Liver (tissue), 3 donors: ENCODE measurements around the gene KIF9.

Experiments used
- EGR1 ChIP-seq, 2 donors: IDR thresholded peaks; 2 replicates each; pipeline ENCODE4 v1.6.1; 2016 to 2018; ENCODE audit warnings: antibody characterized with exemption in 2 of 2, low read depth in 2 of 2
- GABPA ChIP-seq, 2 donors: IDR thresholded peaks in 1 of 2; conservative IDR thresholded peaks in 1 of 2; 2 replicates each; pipeline ENCODE4 v1.6.1; 2016; ENCODE audit warnings: antibody characterized with exemption in 2 of 2, mild to moderate bottlenecking in 1 of 2, moderate library complexity in 1 of 2
- HNF4A ChIP-seq, 2 donors: conservative IDR thresholded peaks; 2 replicates each; pipeline ENCODE4 v1.6.1; 2016; ENCODE audit warnings: antibody characterized with exemption in 2 of 2, mild to moderate bottlenecking in 2 of 2
- MAX ChIP-seq: IDR thresholded peaks from 2 replicates; pipeline ENCODE4 v1.6.1; 2016; ENCODE audit warnings: antibody characterized with exemption
- RAD21 ChIP-seq, 2 donors: IDR thresholded peaks; 2 replicates each; pipeline ENCODE4 v1.6.1; 2016; ENCODE audit warnings: antibody characterized with exemption in 2 of 2, mild to moderate bottlenecking in 2 of 2
- SP1 ChIP-seq: IDR thresholded peaks from 2 replicates; pipeline ENCODE4 v1.6.1; 2018; ENCODE audit warnings: antibody characterized with exemption, mild to moderate bottlenecking
- ZBTB33 ChIP-seq: IDR thresholded peaks from 2 replicates; pipeline ENCODE4 v1.6.1; 2016; ENCODE audit warnings: antibody characterized with exemption
- TF ChIP-seq, protein P1 (sequence below): fragments of 150-350 bp; IDR thresholded peaks from 2 replicates; pipeline ENCODE4 v1.5.1; 2017; ENCODE audit warnings: improper control_type of control experiment, low read depth, low read length; ENCODE audit not compliant: missing input control
- TF ChIP-seq, protein P2 (sequence below): IDR thresholded peaks from 2 replicates; pipeline ENCODE4 v1.6.1; 2016; ENCODE audit warnings: antibody characterized with exemption, mild to moderate bottlenecking
- donor health status: healthy.
- donor health status: healthy.

- TF ChIP-seq, protein P1, sequence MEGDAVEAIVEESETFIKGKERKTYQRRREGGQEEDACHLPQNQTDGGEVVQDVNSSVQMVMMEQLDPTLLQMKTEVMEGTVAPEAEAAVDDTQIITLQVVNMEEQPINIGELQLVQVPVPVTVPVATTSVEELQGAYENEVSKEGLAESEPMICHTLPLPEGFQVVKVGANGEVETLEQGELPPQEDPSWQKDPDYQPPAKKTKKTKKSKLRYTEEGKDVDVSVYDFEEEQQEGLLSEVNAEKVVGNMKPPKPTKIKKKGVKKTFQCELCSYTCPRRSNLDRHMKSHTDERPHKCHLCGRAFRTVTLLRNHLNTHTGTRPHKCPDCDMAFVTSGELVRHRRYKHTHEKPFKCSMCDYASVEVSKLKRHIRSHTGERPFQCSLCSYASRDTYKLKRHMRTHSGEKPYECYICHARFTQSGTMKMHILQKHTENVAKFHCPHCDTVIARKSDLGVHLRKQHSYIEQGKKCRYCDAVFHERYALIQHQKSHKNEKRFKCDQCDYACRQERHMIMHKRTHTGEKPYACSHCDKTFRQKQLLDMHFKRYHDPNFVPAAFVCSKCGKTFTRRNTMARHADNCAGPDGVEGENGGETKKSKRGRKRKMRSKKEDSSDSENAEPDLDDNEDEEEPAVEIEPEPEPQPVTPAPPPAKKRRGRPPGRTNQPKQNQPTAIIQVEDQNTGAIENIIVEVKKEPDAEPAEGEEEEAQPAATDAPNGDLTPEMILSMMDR: no peak
- TF ChIP-seq MAX (no peak), HNF4A (conservative IDR thresholded peaks at IDR 0.05) (no peak), EGR1 (IDR thresholded peaks at IDR 0.05; ENCODE audit: low read depth in 2 of 2) (no peak), SP1 (no peak), ZBTB33 (no peak), GABPA (IDR thresholded peaks at IDR 0.05 in 1 of 2, conservative IDR thresholded peaks at IDR 0.05 in 1 of 2) (no peak), RAD21 (IDR thresholded peaks at IDR 0.05) (no peak)
- TF ChIP-seq, protein P2, sequence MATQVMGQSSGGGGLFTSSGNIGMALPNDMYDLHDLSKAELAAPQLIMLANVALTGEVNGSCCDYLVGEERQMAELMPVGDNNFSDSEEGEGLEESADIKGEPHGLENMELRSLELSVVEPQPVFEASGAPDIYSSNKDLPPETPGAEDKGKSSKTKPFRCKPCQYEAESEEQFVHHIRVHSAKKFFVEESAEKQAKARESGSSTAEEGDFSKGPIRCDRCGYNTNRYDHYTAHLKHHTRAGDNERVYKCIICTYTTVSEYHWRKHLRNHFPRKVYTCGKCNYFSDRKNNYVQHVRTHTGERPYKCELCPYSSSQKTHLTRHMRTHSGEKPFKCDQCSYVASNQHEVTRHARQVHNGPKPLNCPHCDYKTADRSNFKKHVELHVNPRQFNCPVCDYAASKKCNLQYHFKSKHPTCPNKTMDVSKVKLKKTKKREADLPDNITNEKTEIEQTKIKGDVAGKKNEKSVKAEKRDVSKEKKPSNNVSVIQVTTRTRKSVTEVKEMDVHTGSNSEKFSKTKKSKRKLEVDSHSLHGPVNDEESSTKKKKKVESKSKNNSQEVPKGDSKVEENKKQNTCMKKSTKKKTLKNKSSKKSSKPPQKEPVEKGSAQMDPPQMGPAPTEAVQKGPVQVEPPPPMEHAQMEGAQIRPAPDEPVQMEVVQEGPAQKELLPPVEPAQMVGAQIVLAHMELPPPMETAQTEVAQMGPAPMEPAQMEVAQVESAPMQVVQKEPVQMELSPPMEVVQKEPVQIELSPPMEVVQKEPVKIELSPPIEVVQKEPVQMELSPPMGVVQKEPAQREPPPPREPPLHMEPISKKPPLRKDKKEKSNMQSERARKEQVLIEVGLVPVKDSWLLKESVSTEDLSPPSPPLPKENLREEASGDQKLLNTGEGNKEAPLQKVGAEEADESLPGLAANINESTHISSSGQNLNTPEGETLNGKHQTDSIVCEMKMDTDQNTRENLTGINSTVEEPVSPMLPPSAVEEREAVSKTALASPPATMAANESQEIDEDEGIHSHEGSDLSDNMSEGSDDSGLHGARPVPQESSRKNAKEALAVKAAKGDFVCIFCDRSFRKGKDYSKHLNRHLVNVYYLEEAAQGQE: no peak
Measured at GRCh38 chr3:47288966-47289910, 6.6 kb upstream of the KIF9 start.
